ENCODE measurements around the gene GMDS. TPM values are rescaled to one million over a fixed set of nuclear protein-coding genes. Genes with fewer than 3 reads are reported as not detected.

The GMDS gene
- total and polyA plus RNA-seq, 2 donors (not counting 1 experiment from before 2014, with no cell fraction given): 12.7 to 34.5 TPM

- H3K4me2 ChIP-seq (ENCODE audit: extremely low read depth, insufficient read depth, low read length): no peak overlapping the region
Measured at GRCh38 chr6:1862411-1862810, 383.0 kb downstream of the GMDS start.

DNA sequence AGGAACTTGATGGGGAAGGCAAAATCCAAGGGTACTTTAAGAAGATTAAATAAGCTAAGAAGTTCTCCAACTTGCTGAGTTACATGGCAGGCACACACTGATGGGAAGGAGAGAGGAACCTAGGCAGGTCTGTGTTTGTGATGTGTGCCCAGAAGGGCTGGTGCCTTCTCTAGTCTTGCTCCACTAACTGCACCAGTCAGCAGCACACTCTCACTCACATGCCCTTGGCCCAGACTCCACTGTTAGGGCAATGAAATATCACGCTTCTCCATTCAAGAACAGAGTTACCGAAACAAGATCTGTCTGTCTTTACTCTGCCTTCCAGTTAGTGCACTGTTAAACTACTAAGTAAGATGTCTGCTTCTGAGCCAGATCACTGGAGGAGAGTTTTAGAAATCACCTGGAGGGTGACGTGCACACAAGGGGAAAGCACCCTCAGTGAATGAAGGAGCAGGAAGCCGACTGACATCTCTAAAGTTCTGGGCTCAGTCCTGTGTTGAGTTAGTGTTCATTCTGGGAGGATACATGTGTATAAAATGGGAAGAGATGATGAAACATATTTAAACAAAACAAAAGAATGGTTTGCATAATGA is 384.6 kb downstream of the GMDS start:
- Histone ChIP-seq H3K36me3 (ENCODE audit: control insufficient read depth, insufficient read depth, low read length) (no peaks in the 10 kb centered on the region), H3K9ac (ENCODE audit: insufficient read depth, low read length) (no peak overlapping the region), H3K9me3 (ENCODE audit: control insufficient read depth, insufficient read depth, low read depth, low read length) (no peaks in the 10 kb centered on the region), H3K4me1 (ENCODE audit: control insufficient read depth, extremely low read depth, insufficient read depth, low read length) (no peaks in the 10 kb centered on the region), H3K79me2 (ENCODE audit: control insufficient read depth, insufficient read depth, low read length) (no peaks in the 10 kb centered on the region), H3K4me3 (replicated peaks in 1 of 4; ENCODE audit: control extremely low read depth in 1 of 4, insufficient read depth in 1 of 4, low read depth in 3 of 4, low read length in 4 of 4) (no peak overlapping the region), H3K27ac (ENCODE audit: insufficient read depth, low read length) (no peak overlapping the region), H3K27me3 (ENCODE audit: control insufficient read depth, insufficient read depth, low read length) (no peaks in the 10 kb centered on the region), H4K20me1 (ENCODE audit: control insufficient read depth, extremely low read depth, insufficient read depth, low read length) (no peaks in the 10 kb centered on the region), H2AFZ (ENCODE audit: low read length) (no peak overlapping the region), H3K4me2 (ENCODE audit: extremely low read depth, insufficient read depth, low read length) (no peak overlapping the region)
- TF ChIP-seq, protein P1, sequence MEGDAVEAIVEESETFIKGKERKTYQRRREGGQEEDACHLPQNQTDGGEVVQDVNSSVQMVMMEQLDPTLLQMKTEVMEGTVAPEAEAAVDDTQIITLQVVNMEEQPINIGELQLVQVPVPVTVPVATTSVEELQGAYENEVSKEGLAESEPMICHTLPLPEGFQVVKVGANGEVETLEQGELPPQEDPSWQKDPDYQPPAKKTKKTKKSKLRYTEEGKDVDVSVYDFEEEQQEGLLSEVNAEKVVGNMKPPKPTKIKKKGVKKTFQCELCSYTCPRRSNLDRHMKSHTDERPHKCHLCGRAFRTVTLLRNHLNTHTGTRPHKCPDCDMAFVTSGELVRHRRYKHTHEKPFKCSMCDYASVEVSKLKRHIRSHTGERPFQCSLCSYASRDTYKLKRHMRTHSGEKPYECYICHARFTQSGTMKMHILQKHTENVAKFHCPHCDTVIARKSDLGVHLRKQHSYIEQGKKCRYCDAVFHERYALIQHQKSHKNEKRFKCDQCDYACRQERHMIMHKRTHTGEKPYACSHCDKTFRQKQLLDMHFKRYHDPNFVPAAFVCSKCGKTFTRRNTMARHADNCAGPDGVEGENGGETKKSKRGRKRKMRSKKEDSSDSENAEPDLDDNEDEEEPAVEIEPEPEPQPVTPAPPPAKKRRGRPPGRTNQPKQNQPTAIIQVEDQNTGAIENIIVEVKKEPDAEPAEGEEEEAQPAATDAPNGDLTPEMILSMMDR (conservative IDR thresholded peaks at IDR 0.05 in 1 of 2, IDR thresholded peaks at IDR 0.05 in 1 of 2; ENCODE audit: low read depth in 1 of 2, low read length in 2 of 2): no peak
- no peak for TF ChIP-seq EZH2 (IDR thresholded peaks at IDR 0.05; ENCODE audit: low read length, missing control alignments)
- no peak for DNase-seq (ENCODE audit: low read depth in 2 of 2)

More at GRCh38 chr6:1862411-1862810, 383.0 kb downstream of the GMDS start:
- Histone ChIP-seq H3K9ac (ENCODE audit: insufficient read depth, low read length) (no peak overlapping the region), H2AFZ (ENCODE audit: low read length) (no peak overlapping the region), H3K4me3 (replicated peaks in 1 of 4; ENCODE audit: control extremely low read depth in 1 of 4, insufficient read depth in 1 of 4, low read depth in 3 of 4, low read length in 4 of 4) (no peak overlapping the region), H3K4me1 (ENCODE audit: control insufficient read depth, extremely low read depth, insufficient read depth, low read length) (no peaks in the 10 kb centered on the region), H3K36me3 (ENCODE audit: control insufficient read depth, insufficient read depth, low read length) (no peaks in the 10 kb centered on the region), H4K20me1 (ENCODE audit: control insufficient read depth, extremely low read depth, insufficient read depth, low read length) (no peaks in the 10 kb centered on the region), H3K9me3 (ENCODE audit: control insufficient read depth, insufficient read depth, low read depth, low read length) (no peaks in the 10 kb centered on the region), H3K27ac (ENCODE audit: insufficient read depth, low read length) (no peak overlapping the region), H3K27me3 (ENCODE audit: control insufficient read depth, insufficient read depth, low read length) (no peaks in the 10 kb centered on the region), H3K79me2 (ENCODE audit: control insufficient read depth, insufficient read depth, low read length) (no peaks in the 10 kb centered on the region)
- TF ChIP-seq, protein P1 (conservative IDR thresholded peaks at IDR 0.05 in 1 of 2, IDR thresholded peaks at IDR 0.05 in 1 of 2; ENCODE audit: low read depth in 1 of 2, low read length in 2 of 2): no peak
- no peak for TF ChIP-seq EZH2 (IDR thresholded peaks at IDR 0.05; ENCODE audit: low read length, missing control alignments)
- no peak for DNase-seq (ENCODE audit: low read depth in 2 of 2)

DNA sequence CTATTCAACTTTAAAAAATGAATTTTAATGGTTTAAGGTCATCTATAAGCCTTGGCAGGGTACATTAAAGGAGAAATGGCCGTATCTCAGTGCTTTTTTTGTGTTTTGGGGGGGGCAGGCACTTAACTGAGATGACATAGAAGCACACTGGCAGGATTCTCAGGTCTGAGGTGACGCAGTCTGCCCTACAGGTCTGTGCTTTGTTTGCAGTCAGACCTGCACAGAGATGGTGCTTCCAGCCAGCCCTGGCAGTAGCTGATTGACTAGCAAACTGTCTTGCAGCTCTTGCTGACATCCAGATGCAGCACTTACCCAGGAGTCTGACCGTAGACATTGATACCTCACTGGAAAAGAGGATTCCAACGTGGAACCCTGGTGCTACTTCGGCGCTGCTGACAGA is 386.5 kb downstream of the GMDS start:
- Histone ChIP-seq H3K9ac (ENCODE audit: insufficient read depth, low read length) (no peak overlapping the region), H3K27me3 (ENCODE audit: control insufficient read depth, insufficient read depth, low read length) (no peaks in the 10 kb centered on the region), H3K36me3 (ENCODE audit: control insufficient read depth, insufficient read depth, low read length) (no peaks in the 10 kb centered on the region), H3K4me1 (ENCODE audit: control insufficient read depth, extremely low read depth, insufficient read depth, low read length) (no peaks in the 10 kb centered on the region), H3K79me2 (ENCODE audit: control insufficient read depth, insufficient read depth, low read length) (no peaks in the 10 kb centered on the region), H3K4me3 (replicated peaks in 1 of 4; ENCODE audit: control extremely low read depth in 1 of 4, insufficient read depth in 1 of 4, low read depth in 3 of 4, low read length in 4 of 4) (no peak overlapping the region), H2AFZ (ENCODE audit: low read length) (no peak overlapping the region), H3K9me3 (ENCODE audit: control insufficient read depth, insufficient read depth, low read depth, low read length) (no peaks in the 10 kb centered on the region), H4K20me1 (ENCODE audit: control insufficient read depth, extremely low read depth, insufficient read depth, low read length) (no peaks in the 10 kb centered on the region), H3K27ac (ENCODE audit: insufficient read depth, low read length) (no peak overlapping the region), H3K4me2 (ENCODE audit: extremely low read depth, insufficient read depth, low read length) (no peak overlapping the region)
- TF ChIP-seq, protein P1 (conservative IDR thresholded peaks at IDR 0.05 in 1 of 2, IDR thresholded peaks at IDR 0.05 in 1 of 2; ENCODE audit: low read depth in 1 of 2, low read length in 2 of 2): no peak
- TF ChIP-seq EZH2 (IDR thresholded peaks at IDR 0.05; ENCODE audit: low read length, missing control alignments): no peak
- no peak for DNase-seq (ENCODE audit: low read depth in 2 of 2)

Data from fibroblast of lung (primary cell).